Stimulated activated CD8-positive, alpha-beta memory T cell treated with anti-CD3 and anti-CD28 coated beads, Interleukin-12 subunit alpha, Interleukin-12 subunit beta, amount 100 ng/mL, for 24 hours (primary cell): ENCODE results near the gene LRFN2.

Experiments used
- DNase-seq: peaks from one replicate; pipeline ENCODE4 v3.0.0-alpha.2; 2020; ENCODE audit errors: extremely low read depth

Gene LRFN2

DNA sequence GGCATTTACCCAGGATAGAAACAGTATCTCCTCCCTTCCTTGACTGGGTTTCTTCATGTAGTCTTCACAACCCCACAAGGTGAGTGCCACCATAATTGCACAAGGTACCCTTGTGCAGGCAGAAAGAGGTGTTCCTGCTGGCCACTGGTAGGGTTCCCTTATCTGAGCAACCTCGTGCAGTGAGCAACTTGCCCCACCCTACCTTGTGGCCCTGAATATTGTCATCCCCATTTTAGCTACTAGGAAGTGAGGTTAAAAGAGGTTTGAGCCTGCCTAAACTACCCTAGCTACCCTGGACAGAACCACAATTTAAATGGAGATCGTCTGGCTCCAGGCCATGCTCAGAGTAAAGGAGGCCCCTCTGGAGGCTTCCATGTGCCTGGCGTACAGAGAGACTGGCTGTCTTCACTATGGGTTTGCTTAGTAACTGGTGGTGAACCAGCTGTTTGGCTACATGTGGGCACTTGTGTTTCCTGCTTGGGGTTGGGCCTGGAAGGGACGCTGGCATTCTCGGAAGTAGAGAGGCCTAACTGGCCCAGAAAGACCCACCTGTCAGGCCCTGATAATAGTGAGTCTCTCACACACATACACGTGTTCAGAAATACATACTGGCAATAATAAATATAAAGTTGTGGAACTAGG lies 148.8 kb downstream of the LRFN2 start:
- DNase-seq = no peak

DNA sequence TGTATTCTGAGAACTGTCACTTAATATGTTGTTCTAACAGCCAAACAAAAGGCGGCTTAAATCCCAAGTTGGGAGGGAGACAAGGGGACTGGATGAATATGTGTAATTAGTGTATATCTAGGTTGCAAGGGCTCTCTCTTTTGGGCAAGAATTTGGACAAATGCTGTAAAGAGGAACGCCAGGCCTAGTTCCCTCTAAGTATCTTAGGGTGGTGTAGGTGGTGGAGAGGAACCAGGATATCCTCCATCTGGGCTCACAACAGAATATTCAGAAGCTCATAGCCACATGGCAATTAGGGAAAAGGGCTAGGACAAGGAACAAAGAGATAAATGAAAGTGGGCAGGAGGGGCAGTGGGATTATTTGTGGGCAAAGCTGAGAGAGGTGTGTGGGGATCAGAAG lies 149.5 kb downstream of the LRFN2 start:
- DNase-seq = no peak

DNA sequence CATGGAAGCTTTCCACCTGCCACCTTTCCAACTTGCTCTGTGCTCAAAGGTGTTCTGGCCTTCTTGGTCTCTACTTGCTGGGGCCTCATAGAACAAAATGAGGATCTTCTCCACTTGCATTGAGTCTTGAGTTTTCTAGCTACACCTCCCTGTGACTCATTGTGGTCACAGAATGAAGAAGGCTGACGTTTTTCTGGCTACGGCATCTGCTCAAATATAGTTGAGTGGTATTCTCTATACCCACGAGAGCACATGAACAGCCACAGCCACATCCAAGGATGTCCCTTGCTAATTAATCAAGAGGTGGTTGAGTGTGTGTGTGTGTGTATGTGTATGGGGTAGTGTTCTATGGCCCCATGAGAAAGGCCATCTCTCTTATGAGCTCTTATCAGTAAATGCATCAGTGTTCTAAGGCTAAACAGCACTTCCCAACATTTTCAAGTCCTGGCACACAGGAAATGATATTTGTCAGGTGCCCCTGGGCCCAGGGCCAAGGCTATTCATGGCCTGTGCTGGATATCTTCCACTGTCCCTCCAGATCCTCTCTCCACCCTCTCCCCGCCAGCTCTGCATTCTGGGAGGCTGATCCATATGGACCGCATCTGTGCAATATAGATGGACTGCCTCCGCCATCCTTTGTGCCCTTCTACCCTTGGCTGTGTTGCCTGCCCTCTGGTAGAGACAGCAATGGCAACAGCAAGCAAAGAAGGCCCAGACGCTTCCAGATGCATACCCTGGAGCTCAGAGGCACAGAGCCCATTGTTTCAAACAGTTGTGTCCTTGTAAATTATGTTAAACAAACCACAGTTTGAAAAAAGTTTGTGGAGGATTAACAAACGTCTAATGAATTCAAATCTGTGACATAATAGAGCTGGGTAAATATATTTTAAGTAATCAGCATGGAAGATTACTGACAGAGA lies 150.2 kb downstream of the LRFN2 start:
- no peak for DNase-seq

DNA sequence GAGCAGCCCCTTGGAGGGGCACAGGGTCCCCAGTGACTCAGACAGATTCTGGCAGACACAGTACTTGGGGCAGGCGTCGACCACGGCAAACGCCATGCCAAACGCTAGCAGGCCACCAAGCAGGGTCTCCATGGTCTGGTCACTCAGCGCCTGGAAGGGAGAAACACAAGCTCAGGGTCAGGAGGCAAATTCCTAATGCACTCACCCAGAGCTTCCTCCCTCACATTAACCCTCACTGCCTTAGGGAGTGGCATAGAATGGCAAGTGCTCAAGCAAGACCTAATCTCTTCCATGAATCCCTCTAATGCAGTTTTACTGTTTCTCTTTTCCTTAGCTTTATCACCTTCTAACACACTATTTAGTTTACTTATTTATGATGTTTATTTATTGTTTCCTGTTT lies 154.2 kb downstream of the LRFN2 start:
- DNase-seq = no peak

DNA sequence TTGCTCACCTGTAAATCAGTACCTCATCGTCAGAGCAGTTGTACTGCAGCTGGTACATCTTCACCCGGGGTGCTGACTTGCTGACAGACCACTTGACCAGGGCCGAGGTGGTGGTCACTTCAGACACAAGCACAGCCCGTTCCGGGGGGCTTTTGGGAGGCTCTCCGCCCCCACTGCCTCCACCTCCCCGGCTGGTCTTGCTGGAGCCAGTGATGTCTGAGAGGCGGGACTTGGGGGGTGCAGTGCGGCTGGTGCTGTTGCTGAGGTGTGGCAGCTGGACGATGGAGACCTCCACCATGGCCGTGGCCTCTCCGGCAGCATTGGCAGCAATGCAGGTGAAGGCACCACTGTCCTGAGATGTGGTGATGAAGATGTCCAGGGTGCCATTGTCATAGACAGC lies 155.5 kb downstream of the LRFN2 start:
- DNase-seq = no peak

DNA sequence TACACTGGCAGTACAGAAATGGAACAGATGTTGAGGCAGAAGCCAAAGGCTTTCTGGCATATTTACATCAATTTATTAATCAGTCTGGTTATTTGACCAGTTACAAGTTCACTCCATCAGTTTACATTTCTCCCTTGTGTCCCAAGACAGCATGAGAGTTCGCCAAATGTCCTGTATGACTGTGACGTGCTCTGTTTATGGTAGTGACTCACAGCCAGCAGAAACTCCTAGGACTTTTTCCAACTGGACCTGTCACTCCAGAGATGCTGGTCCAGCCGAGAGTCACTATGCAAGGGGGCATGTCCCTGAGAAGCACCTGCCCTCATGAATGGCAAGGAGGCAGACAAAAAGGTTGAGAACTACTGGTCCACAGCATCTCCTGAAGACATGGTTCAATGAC lies 160.0 kb downstream of the LRFN2 start:
- DNase-seq = no peak

DNA sequence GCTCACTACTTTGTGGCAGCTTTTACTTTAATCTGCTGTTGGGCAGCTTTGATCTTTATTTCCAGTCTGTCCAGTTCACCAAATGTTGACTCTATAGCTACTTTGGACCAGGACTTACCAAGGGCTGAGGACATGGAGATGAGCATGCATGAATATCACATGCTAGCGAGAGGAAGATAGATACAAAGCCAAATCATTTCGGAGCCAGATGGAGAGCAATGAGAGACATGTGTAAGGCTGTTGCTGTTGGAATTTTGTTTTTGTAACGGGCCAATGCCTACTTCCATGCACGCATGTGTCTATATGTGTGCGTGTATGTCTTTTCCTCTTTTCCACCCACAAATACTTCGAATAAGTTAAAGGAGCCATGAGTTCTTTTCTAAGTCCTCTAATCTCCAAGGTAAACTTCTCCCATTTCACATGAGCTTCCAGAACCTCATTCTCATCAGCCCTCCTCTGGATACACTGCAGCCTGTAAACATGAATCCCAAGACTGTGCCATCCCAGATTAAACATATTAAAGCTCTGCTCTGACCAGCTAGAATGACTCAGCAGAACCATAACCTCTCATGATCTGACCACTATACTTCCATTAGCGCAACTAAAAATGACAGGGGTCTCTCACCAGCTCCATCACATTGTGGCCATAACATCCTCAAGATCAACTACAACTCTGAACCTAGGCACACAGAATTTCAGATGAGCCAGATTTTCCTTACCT lies 160.7 kb downstream of the LRFN2 start:
- no peak for DNase-seq

DNA sequence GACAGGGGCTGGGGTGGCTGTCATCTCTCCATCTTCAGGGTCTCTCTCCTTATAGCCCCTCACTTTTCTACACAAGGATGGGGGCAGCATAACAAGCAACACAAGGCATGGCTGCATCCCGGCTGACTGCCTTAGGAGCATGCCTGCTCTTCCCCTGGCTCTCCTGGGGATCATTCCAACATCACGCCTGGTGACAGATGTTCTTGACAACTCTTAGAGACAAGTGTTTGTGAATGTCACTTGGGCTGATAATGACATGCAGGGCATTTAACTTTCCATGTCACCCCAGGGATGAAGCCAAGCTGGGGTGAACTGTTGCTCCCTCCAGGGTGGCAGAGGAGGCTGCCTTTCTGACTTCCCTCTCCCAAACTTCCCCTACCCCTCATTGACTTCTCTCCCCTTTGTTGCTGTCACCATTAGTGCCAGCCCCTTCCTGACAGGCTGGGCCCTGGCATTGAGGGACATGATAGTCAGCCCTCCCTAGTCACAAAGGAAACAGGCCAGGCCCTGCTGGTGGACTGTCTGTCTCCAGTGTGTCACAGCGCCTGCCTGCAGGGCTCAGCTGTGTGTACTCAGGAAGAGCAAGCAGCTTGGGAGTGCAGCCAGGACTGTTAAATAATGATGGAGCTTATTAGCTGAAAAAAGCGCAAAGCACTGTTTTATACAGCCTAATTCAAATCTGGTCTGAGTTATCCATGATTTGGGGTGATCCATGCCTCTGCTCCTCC lies 161.8 kb downstream of the LRFN2 start:
- no peak for DNase-seq

DNA sequence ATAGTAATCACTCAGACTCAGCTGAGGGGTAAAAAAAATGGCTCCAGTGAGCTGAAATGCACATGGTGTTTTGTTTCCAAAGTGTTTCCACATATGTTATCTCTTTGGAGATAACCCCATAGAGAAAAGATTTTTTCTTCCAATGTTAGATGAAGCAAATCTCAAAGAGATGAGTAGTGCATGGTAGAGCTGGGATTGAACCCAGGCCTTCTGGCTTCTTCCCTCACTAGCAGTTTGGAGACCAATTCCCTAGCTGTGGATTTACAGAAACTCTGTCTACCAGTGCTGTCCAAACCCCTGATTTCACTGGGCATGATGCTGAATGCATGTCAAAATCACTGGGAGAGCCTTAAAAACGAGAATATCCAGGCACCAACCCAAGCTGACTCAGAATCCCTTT lies 165.1 kb downstream of the LRFN2 start:
- DNase-seq = no peak

DNA sequence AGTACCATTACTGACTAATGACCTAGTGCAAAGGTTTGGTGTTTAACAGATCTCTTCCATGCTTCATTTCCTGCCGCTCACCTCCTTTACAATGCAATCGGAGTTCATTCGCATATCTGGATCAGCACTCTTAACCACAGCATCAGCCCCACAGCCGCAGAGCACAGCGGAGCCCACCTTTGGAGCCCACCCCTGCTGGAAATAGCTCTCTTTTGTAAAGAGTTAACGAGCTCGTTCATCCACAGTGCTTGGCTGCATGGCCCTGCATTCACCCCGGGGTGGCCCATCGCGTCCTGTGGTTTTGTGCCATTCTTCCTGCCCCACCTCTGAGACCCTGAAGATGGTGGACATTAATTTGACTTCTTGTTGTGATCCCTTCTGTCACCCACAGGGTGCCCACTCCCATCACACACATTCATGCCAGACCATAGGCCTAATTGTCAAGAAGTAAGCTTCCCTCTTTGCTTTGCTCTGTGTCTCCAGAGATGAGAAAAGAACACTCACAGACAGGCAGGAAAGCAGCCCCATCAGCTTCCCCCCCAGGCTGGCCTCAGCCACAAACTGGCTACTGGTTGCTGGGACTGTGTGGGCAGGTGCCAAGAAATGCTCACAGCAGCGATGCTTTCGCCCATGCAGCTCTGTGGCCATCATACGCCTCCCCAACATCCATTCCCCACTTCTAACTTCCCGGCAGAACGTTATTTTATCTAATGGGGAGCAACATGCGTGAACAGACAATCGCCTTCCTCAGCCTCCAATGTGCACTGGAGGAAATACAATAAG lies 167.0 kb downstream of the LRFN2 start:
- no peak for DNase-seq

DNA sequence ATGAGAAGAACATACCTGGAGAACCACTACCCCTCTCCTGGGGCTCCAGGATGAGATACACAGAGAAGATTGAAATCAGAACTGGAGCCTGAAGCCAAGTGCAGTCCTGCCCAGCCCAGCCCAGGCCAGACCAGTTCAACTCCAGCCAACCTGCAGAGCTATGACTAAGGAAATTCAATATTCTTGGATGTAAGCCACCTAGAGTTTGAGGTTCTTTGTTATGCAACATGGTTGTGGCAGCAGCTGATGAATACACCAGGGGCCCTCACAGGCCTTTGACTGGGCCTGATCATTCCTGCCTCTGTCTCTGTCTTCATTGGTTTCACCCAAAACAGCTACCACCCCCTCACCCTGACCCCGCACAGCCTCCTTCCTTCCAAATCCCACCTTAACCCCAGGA lies 167.8 kb downstream of the LRFN2 start:
- DNase-seq = no peak

DNA sequence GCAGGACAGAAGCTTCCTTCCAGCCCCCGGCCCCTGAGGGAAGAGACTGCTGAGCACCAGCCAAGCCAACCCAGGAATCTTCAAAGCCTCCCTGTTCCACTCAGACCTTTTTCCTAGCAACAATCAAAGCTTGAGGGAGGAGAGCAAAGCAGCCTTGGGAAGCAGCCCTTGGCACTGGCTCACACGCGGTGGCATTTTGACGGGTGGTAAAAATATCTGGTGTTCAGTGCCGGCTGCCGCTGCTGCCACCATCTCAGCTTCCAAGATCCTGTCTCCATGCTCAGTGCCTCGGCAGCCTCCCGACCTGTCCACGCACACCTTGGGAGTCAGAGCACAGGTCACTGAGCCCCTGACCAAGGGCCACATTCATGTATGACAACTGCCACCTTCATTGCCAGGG lies 170.1 kb downstream of the LRFN2 start:
- DNase-seq = no peak

DNA sequence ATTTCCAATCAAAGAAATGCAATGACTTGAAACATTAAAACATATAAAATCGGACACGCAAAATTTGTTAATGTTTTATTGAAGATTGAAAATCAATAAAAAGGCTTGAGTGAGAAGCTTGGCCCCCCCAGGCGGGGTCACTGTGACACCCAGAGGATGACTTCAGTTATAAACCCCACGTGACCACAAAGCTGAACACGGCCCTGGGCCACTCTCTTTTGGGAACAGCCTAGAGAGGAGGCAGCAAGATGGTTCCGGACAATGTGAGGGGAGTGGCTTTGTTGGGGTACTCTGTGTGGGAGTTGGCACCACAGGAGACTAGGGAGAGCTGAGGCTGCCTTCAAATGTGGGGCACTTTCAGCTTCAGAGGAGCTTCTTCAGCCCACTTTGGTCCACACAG lies 172.5 kb downstream of the LRFN2 start:
- no peak for DNase-seq

DNA sequence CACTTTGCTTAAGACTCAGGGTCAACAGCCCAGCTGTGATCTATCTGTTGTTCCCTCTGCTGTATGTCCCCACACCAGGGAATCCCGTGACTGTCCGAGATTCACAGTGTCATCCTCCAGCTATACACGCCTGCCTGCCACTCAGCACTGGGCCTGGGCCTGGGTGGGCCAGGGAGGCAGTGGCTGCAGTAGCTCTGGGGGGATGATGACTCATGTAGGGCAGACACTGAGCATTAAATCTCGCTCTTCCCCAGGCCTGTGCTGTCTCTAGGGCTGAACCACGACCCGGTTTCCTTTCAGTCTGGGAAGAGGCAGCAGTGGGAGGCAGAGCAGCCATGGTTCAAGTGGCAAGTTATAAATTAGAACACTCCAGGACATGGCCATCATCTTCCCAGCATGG lies 173.9 kb downstream of the LRFN2 start:
- DNase-seq = no peak

DNA sequence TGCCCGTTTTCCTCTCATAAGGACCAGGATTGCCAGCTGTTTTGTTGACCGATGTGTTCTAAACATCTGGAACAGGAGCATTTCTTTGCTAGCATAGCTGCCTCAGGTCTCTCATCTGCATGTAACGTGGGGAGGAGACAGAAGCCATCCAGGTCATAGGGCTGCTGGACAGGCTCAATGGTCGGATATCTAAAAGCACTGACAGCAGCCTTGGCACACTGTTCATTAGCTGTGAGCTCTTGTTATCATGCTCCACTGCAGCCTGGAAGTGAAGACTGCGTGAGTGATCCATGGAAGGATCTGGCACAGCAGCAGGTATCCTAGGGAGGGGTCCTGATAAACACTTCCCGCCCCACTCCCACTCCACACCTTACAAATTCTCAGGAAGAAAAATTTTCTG lies 175.3 kb downstream of the LRFN2 start:
- DNase-seq = no peak

DNA sequence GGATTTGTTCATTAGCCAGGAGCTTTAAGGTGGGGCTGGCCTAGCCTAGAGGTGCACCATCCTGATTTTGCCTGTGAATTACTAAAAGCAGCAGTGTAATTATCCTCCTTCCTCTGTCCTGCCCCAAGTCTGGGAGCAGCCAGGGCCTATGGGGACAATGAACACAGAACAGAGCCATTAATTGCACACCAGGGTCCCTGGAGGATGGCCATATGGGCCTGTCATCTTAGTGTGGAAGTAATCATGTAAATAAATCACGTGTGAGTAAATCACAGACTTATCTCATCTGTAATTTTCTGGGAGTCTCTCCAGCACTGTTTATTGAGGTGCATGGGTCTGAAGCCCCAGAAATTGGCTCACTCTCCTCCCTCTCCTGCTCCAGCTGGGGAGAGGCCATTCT lies 176.3 kb downstream of the LRFN2 start:
- DNase-seq = no peak

DNA sequence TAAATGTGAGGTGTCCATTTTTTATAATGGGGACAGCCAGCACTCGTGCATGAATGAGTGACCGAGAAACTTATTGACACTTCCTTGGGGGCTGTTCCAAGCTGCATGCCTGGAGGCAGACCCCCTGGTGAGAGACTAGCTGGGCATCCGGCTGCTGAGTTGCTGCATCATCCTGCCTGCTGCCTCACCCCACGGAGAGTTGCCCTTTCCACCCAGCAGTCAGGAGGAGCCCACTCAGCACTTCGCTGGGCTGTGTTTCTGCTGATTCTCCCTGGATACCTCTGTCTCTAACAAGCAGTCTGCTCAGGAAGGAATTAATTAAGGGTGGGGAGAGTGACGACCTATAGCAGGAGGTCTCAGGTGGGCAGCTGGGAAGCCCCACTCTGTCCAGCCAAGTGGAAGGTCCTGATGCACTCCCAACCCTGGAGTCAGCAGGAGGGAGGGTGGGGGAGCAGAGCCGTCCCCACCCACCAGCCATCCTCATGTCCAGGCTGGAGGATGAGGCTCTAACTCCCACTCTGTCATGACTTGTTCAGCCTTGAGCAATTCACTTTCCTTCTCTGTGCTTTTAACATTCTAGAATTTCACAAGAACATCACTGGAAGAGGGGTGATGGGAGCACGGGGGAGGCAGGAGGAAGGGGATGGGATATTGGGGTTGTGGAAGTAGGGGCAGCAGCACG lies 177.3 kb downstream of the LRFN2 start:
- no peak for DNase-seq

DNA sequence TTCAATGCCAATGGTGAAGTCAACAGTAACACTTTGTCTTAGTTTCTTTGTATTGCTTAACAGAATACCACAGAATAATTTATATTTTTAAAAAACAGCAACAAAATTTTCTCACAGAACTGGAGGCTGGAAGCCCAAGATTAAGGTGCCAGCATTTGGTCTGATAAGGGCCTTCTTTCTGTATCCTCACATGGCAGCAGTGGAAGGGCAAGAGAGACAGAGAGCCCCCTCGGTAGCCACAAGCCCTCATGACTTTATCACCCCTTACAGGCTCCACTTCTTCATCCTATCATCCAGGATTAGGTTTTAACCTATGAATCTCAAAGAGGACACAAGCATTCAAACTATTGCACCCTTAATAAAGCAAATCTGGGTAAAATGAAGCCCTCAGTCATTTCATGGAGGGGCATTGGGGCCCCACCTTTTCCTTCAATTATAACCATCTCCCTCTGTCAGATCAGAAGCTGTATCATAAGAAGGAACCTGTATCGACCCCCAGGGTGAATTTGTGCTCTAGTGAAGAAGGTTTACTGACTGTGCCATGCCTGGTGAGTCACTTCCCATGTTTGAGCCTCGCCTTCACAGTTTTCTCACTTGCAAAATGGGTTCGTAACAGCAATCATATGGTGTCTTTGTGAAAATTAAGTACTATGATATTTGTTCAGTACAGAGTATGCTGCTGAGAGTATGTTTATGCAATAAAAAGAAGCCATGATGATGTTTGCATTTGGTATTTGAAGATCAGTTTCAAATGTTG lies 178.2 kb downstream of the LRFN2 start:
- no peak for DNase-seq

DNA sequence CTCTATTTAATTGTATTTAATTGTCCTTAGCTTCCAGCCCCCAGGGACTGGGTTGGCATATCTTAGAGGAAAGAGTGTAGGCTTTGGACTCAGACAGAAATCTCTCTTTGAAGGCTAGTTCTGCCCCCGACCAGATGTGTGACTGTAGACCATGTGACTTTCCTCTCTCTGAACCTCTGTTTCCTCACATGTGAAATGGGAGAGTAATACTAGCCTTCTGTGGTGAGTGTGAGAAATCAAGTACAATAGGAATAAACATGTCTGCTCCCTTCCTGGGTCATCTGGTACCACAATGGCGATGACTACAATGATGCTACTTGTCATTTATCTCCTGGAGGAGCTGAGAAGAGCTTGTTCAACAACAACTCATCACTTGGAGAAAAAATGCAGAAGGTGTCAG lies 179.9 kb downstream of the LRFN2 start:
- no peak for DNase-seq

DNA sequence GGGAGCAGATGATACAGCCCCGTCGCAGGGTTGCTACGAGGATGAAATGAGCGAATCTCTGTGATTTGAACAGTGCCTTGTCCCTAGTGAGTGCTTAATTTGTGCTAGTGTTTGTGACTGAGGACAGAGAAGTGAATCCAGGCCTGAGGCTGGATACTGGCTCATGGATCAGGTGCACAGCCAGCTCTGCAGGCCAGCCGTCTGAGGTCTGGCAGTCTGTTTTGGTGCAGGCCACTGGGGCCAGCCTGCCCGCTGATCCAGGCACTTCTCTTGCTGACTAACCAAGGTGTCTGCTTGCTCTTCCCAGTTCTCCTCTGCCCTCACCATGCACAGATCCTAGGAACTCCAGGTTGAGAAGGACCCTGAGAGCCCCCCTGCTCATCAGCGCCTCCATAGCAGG lies 181.0 kb downstream of the LRFN2 start:
- DNase-seq = no peak
